HG03558 (cell line): Measurements from ENCODE around the gene FRRS1.
"Not testable (repeated sequence)": the region's sequence is repeated elsewhere in the genome, so short reads cannot be mapped to it uniquely, and the experiment has no call there.

Experiments used
- ATAC-seq: cut with Tn5 transposase; IDR thresholded peaks from one replicate; pipeline ENCODE4 v1.9.1; 2021; ENCODE audit warnings: moderate number of reproducible peaks; ENCODE audit not compliant: unreplicated experiment; ENCODE audit errors: extremely low read depth

The FRRS1 gene

DNA sequence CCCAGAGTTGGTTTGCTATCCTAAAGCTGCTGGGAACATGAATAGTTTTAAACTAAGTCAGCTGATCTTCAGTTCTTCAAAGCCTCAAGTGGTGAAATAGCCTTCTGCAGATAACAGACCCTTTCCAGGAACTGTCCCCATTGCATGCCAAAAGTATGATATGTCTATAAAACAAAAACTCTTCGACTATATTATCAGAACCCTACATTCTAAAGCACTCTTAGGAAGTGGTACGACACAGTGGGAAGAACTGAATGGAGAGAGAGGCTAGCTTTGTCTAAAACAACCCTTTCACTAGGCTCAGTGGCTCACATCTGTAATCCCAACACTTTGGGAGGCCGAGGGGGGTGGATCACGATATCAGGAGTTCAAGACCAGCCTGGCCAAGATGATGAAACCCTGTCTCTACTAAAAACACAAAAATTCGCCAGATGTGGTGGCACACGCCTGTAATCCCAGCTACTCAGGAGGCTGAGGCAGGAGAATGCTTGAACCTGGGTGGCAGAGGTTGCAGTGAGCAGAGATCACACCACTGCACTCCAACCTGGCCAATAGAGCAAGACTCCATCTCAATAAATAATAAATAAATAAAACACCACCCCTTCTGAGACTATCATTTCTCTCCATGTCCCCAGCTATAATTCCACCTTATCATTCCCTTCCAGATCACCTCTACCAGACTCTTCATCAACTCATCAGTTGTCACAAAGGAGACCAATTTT, 2.2 kb upstream of the FRRS1 start:
- no peak for ATAC-seq

DNA sequence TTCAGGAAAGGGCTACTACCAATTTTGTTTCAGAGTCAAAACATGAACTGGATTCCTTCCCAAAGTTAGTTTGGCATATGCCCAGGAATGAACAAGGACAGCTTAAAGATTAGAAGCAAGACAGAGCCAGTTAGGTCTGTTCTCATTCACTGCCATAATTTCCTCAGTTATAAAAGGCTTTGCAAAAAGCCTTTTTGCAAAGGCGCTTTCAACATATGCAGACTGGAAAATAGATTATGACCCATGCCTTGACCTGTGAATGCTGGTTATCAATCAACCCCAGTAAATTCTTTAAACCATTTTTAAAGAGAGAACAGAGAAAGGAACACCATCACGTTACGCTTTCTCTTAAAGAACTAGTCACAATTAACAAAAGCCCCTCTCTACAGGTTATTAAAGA, 1.7 kb upstream of the FRRS1 start:
- no peak for ATAC-seq

DNA sequence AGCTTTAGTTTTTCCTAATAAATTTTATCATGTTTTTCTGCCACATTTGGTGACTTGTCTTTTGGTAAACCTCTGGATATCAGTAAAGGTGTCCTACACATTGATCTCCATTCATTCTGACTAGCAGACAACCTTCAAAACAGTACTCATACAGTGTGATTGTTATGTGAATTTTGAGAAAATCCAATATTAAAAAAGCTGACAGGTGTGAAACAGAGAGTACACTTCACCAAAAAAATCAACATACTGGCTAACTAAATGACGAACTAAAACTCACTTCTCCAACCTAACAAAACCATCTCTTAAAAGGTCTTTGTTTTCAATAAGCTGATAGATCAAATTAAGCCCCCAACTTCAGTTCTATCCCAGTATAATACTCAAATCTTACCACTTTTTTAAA, 1.5 kb downstream of the FRRS1 start:
- ATAC-seq = no peak

DNA sequence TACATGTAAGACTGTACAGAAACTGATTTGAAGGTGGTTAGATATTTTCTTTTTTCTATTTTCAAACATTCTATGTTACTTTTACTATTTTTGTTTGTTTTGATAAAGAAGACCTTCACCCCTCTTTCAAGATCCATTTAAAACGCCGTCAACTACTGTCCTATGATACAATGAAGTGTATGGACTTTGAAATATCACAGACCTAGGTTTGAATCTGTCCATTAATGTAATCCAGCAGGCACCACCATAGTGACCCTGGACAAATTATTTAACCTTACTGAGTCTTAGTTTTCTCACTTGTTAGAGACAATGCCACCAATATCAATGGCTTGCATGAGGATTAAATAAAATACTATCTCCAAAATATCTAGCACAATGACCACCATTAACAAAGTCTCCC, 2.0 kb downstream of the FRRS1 start:
- ATAC-seq = no peak

DNA sequence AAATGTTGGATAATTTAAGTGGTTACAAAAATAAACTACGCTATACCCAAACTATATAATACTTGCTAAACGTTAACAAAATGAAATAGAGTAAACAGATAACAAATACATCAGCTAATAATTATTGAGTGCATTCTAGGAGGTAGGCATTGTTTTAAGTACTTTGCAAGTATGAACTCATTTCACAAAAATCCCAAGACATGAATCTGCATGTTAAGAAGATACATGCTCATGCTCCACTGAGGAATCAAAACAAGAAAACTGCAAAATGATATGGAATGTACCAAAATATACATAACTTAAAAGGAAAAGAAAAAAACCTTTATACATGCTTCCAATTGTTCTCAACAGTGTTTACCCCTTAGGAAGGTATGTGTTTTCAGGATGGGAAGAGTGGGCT, 2.5 kb downstream of the FRRS1 start:
- ATAC-seq = no peak

DNA sequence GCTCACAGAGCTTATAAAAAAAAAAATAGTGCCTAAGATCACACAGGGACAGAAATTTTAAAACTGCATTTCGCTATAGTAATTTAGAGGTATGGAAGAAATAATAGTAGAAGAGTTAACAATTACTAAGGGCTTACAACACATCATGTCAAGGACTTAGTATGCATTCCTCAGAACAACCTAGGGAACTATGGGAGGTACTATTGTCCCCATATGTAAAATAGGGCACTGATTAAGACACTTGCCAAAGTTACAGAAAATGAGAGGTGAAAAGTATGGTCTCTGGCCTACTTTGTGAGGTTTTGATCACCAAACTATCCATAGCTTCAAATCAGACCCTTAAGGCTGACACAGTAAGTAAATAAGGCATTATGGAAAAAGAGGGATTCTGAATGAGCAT, 4.7 kb downstream of the FRRS1 start:
- ATAC-seq = no peak

DNA sequence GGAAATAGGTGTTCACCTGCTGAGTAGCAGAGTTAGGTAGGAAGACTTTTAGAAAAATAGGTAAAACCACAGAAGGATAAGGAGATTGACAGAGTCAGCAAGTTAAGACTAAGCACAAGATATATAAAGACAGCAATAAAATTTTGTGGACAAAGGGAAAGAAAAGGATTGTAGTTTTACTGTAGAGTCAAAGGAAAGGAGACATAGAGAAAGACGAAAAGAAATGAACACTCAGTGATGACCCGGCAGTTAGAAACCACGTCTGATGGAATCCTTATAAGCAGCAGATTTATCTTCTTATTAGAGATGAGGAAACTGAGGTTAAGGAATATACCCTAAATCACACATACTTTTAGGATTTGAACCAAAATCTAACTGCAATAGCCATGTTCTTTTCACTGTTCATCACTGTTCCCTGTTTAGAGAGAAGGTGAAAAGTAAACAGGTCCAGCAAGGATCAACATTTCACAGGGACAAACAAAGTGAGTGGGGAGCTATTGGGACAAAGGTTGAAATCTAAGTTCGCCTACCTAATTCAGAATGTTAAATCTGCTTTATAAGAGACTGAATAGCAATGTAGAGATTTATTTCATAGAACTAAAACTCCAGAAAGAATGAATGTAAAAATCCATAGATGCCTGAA, 6.8 kb downstream of the FRRS1 start:
- ATAC-seq = no peak

DNA sequence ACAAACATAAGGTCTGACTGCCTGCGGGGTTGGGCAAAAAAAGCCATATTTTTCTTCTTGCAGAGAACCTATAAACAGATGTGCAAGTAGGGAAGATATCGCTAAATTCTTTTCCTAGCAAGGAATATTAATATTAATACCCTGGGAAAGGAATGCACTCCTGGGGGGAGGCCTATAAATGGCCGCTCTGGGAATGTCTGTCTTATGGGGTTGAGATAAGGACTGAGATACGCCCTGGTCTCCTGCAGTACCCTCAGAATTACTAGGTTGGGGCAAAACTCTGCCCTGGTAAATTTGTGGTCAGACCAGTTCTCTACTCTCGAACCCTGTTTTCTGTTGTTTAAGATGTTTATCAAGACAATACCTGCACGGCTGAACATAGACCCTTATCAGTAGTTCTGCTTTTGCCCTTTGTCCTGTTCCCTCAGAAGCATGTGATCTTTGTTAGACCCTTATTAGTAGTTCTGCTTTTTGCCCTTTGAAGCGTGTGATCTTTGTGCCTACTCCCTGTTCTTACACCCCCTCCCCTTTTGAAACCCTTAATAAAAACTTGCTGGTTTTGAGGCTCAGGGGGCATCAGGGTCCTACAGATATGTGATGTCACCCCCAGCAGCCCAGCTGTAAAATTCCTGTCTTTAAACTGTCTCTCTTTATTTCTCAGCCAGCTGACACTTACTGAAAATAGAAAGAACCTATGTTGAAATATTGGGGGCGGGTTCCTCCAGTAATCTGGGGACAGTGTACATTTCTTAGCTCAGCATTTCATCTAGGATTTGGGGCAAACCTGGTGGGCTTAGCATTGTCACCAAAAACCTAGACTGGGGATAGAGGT, 7.5 kb downstream of the FRRS1 start:
- not testable (repeated sequence) for ATAC-seq

DNA sequence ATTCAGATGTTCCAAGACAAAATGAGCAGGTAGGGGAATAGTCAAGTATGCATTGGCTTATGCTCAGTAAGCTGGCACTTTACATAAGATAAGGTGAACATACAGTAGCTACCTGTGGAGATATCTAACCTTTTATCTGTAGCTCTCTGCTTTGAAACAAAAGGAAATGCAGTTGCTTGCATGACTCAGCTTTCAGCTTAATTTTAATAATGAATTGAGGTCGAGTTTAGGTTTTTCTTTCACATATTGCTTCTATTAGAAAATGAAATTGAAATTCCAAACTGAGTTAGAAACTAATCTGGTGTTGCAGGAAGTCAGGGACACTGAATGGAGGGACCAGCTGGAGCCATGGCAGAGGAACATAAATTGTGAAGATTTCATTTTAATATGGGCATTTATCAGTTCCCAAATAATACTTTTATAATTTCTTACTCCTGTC, 8.3 kb downstream of the FRRS1 start:
- peak; percentile 64 for ATAC-seq

DNA sequence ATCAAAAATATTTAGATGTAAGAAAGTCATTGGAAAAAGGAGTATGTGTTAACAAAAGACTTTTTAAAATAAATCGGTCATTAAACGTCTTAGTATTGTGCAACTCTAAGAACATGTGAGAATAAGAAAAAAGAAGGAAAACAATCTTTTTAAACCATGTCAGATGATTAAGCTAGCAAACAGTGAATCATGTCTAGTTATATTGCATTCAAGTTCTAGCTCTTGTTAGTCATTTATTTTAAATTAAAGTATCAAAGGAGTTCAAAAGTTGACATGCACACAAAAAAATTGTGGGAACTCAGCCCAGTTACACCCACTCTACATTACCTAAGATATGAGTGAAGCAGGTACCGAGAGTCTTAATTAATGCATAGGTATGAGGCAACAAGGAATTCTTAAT, 9.8 kb downstream of the FRRS1 start:
- no peak for ATAC-seq

DNA sequence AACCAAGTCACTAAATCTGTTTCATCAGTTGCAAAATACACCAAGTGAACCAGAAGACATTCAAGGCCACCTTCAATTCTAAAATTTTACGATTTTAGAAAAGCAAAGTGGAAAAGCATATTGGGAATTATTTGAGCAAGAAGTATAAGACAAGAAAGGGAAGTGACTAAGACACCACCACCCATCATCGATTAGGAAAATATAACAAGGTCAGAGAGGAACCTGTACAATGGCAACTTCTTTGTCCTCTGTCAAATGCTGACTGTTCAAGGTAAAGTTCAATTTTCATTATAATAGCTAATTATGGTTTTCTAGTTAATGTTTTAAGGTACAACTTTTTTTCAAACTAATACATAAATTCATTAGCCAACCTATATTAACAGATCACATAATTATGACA, 10.8 kb downstream of the FRRS1 start:
- ATAC-seq = no peak

DNA sequence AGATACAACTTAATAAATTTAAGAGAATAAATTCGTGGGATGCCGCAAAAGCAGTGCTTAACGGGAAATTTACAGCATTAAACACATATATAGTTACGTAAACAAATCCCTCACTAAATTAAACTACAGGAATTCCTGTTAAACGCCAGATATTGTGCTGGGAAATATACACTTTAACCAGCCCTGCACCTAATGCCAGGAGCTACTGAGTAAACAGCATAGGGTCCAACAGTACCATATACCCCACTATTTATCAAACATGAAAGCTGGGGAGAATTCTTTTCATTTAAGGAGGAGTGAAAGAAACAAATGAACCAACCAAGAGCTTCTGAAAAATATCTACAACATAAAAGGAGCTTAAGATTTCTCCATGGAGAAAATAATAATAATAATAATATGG, 11.7 kb downstream of the FRRS1 start:
- no peak for ATAC-seq

DNA sequence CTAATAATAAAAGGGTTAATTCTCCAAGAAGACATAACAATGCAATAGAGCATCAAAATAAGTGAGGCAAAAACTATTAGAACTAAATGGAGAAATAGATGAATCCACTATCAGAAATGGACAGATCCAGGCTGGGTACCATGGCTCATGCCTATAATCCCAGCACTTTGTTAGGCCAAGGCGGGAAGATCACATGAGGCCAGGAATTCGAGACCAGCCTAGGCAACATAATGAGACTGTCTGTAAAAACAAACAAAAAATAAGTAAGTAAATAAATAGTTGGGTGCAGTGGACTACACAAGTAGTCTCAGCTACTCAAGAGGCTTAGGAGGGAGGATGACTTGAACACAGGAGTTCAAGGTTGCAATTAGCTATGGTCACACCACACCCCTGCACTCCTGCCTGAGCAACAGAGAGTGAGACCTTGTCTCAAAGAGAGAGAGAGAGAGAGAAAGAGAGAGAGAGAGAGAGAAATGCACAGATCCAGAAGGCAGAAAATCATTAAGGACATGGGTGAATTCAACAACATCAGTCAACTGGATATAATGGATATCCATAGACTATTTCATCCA, 12.3 kb downstream of the FRRS1 start:
- no peak for ATAC-seq

DNA sequence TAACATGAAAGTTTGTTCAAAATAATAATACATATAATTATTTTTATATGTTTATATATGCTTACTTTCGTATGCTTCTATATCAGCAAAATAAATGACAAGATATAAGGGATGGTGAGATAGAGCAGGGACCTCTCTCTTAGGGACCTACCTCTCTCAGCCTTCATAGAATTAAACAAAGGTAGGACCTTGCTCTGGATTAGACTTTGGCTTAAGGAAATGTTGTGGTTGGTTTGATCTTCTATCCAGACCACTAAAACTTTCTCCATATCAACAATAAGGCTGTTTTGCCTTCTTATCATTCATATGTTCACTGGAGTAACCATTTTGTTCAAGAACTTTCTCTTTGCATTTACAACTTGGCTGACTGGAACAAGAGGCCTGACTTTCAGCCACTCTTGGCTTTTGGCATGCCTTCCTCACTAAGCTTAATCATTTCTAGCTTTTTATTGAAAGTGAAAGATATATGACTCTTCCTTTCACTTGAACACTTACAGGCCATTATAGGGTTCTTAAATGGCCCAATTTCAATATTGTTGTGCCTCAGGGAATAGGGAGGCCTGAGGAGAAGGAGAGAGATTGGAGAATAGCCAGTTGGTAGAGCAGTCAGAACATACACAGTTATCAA, 14.4 kb downstream of the FRRS1 start:
- peak; percentile 76 for ATAC-seq

DNA sequence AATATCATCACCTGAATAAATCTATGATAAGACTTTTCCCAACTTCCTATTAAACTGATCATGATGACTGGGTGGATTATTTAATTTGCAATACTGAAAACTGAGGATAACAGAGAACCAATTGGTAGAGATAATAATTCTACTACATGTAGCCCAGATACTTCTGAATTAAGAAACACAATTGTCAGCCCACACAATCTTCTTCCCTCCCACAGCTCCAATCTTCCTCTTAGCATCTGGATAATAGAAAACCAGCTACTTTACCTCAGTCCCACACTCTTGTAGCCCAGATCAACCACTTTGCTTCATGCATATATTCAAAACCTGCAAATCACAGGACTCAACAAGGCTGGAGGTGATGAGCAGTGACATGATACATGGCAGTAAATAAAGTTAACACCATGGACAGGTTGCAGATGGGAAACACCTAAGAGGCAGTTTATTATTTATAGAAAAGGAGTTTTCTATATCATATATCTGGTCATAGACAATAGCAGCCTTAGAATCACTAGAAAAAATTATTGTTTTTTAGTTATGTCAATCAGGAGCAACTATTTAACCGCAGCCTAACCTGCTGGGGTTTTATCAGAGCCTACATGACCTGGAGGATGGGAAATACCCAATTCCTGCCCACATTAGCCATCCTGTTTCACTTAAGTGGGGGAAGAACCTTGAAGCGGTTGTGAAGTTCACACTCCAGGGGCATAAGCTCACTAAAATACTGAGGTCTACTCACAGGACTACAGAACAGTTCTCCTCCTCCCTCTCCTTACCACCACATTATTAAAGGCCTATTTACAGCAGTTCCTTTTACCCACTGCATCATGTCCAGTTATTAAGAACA, 16.7 kb downstream of the FRRS1 start:
- peak; percentile 81 for ATAC-seq

DNA sequence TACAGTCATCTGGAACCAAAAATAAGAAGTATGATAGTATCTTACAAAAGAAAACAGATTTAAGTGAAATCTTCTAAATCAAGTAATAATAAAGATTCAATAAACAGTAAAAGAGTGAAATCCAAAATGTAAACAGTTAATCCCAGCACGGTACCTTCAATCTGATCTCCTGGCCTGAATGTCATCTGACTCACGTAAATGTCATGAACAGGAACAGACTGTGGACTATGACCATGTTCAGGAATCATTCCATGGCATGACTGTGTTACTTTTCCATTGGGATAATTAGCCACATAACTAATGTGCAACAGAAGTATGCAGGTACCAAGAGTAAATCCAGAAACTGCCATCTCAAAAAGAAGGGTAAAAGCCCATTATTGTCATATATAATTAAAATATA, 18.0 kb downstream of the FRRS1 start:
- ATAC-seq = no peak

DNA sequence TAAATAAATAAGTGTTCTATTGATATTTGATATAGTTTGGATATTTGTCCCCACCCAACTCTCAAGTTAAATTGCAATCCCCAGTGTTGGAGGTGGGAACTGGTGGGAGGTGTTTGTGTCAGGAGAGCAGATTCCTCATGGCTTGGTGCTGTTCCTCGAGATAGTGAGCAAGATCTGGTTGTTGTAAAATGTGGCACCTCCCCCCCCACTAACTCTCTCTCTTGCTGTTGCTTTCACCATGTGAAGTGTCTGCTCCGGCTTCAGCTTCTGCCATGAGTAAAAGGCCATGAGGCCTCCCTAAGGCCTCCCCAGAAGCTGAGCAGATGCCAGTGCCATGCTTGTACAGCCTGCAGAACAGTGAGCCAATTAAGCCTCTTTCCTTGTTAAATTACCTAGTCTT, 20.8 kb downstream of the FRRS1 start:
- no peak for ATAC-seq

DNA sequence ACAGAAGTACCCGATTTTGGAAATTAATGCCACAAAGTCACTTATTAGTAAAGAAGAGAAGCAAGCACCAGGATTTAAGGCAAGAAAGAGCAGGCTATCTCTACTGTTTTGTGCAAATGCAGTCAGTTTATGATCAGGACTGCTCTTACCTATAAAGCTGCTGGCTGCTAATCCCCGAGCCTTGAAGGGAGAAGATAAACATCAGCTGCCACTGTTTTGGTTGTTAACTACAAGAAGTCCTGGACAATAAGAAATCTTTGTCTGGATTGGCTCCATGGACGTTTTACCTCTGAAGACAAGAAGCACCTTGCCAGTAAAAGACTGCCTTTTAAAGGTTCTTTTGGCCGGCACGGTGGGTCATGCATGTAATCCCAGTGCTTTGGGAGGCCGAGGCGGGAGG, 21.4 kb downstream of the FRRS1 start:
- no peak for ATAC-seq

DNA sequence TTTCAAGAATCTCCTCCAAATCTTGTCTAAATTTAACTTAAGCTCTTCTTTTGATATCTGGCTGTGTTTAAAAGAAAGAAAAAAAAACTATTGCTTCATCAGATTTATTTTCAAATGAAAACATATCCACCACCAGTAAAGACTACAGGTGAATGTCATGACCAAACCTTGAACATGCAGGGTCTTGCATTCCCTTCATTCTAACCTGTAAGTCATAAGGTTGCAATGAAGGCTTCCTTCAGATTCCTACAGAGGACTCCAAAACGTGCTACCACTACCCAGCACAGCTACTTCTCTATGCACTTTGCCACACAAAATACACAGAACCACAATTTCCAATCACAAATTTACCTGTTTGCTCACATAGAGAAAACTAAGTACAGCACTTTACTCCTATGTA, 26.3 kb downstream of the FRRS1 start:
- no peak for ATAC-seq
